ENCODE measurements around the gene SLC25A3.
"Not testable (repeated sequence)": the region's sequence is repeated elsewhere in the genome, so short reads cannot be mapped to it uniquely, and the experiment has no call there.

The SLC25A3 gene

DNA sequence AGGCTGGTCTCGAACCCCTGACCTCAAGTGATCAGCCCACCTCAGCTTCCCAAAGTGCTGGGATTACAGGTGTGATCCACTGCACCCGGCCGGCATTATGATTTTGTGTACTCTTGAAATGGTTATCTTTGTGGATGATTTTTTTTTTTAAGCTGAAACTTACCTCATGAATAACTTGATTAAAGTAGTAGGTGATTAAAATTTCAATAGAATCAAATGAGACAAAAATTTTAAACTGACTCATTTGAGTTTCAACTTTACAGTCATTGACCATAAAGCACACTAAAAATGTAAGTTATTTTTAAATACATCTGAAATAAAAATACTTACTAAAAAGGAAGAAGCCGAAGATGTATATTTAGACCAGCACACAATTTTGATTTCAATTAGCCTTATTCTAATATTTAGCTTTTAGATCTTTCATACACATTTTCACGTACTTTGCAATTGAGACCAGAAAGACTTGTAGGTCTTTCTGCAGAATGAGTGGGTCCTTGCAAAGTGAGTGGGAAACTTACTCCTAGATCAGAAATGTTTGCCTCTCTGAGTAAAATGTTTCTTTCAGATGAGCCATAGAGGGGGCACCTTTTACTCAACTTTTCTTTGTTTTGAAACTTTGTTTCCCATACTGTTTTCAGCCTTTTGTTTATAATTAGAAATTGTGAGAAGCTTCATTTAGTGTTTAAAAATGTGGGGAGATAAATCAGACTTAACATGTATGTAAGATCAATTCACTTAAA lies 43.9 kb upstream of the SLC25A3 start:
- Histone ChIP-seq H3K4me2 (ENCODE audit: low read depth, low read length, poor library complexity, severe bottlenecking) (no peak overlapping the region), H4K20me1 (ENCODE audit: insufficient read depth, low read length, poor library complexity, severe bottlenecking) (peaks cover 14% of the 10 kb centered on the region), H3K79me2 (ENCODE audit: insufficient read depth, low read length) (peaks cover 11% of the 10 kb centered on the region; the same call in 1 of the 2 replicates), H2AFZ (ENCODE audit: low read length) (no peak overlapping the region), H3K27me3 (ENCODE audit: insufficient read depth, low read length, poor library complexity, severe bottlenecking) (no peaks in the 10 kb centered on the region), H3K4me3 (ENCODE audit: low read length, poor library complexity, severe bottlenecking) (no peak overlapping the region), H3K9me3 (ENCODE audit: insufficient read depth, low read depth, low read length) (no peaks in the 10 kb centered on the region), H3K9me2 (replicated peaks; ENCODE audit: low read depth, low read length) (no peaks in the 10 kb centered on the region), H3K36me3 (ENCODE audit: insufficient read depth, low read length) (peaks cover 77% of the 10 kb centered on the region), H3F3A (ENCODE audit: low read depth) (no peaks in the 10 kb centered on the region), H3K4me1 (ENCODE audit: insufficient read depth, low read length, poor library complexity, severe bottlenecking) (no peaks in the 10 kb centered on the region), H3K9ac (ENCODE audit: low read depth, low read length, poor library complexity, severe bottlenecking) (no peak overlapping the region)
- TF ChIP-seq EZH2phosphoT487 (IDR thresholded peaks at IDR 0.05; ENCODE audit: borderline replicate concordance): no peak
- TF ChIP-seq, protein P1, sequence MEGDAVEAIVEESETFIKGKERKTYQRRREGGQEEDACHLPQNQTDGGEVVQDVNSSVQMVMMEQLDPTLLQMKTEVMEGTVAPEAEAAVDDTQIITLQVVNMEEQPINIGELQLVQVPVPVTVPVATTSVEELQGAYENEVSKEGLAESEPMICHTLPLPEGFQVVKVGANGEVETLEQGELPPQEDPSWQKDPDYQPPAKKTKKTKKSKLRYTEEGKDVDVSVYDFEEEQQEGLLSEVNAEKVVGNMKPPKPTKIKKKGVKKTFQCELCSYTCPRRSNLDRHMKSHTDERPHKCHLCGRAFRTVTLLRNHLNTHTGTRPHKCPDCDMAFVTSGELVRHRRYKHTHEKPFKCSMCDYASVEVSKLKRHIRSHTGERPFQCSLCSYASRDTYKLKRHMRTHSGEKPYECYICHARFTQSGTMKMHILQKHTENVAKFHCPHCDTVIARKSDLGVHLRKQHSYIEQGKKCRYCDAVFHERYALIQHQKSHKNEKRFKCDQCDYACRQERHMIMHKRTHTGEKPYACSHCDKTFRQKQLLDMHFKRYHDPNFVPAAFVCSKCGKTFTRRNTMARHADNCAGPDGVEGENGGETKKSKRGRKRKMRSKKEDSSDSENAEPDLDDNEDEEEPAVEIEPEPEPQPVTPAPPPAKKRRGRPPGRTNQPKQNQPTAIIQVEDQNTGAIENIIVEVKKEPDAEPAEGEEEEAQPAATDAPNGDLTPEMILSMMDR (conservative IDR thresholded peaks at IDR 0.05; ENCODE audit: low read length): no peak

DNA sequence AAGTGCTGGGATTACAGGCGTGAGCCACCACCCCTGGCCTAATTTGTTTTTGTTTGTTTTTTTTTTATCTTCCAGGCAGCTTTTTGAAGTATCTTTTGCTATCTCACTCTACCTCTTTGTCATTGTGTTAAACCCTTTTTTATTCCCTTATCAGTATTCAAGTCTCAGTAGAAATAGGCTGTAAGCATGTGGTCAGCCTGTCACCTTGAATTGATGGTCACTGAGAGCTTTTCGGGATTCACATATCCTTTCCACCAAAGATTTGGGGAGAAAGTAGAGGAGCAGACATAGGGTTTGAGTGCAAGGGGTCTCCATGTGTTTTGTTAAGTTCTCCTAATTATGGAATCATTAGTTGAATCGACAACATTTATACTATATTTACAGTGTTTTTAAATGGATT lies 41.7 kb upstream of the SLC25A3 start:
- peaks cover 55% of the 10 kb centered on the region for H3K36me3 ChIP-seq (ENCODE audit: insufficient read depth, low read length)
- no peak overlapping the region for H2AFZ ChIP-seq (ENCODE audit: low read length)
- H4K20me1 ChIP-seq (ENCODE audit: insufficient read depth, low read length, poor library complexity, severe bottlenecking): peaks cover 10% of the 10 kb centered on the region
- no peaks in the 10 kb centered on the region for H3K9me2 ChIP-seq (replicated peaks; ENCODE audit: low read depth, low read length)
- H3K9ac ChIP-seq (ENCODE audit: low read depth, low read length, poor library complexity, severe bottlenecking): no peak overlapping the region
- TF ChIP-seq EZH2phosphoT487 (IDR thresholded peaks at IDR 0.05; ENCODE audit: borderline replicate concordance): no peak
- TF ChIP-seq, protein P1 (conservative IDR thresholded peaks at IDR 0.05; ENCODE audit: low read length): no peak
- H3K4me3 ChIP-seq (ENCODE audit: low read length, poor library complexity, severe bottlenecking): no peak overlapping the region
- H3K4me2 ChIP-seq (ENCODE audit: low read depth, low read length, poor library complexity, severe bottlenecking): no peak overlapping the region
- no peaks in the 10 kb centered on the region for H3K4me1 ChIP-seq (ENCODE audit: insufficient read depth, low read length, poor library complexity, severe bottlenecking)
- no peaks in the 10 kb centered on the region for H3K27me3 ChIP-seq (ENCODE audit: insufficient read depth, low read length, poor library complexity, severe bottlenecking)
- H3F3A ChIP-seq (ENCODE audit: low read depth): no peaks in the 10 kb centered on the region
- H3K9me3 ChIP-seq (ENCODE audit: insufficient read depth, low read depth, low read length): no peaks in the 10 kb centered on the region
- 0 out of 2 replicates have a peak, but pooled peaks cover 4% of the 10 kb centered on the region for H3K79me2 ChIP-seq (ENCODE audit: insufficient read depth, low read length)

DNA sequence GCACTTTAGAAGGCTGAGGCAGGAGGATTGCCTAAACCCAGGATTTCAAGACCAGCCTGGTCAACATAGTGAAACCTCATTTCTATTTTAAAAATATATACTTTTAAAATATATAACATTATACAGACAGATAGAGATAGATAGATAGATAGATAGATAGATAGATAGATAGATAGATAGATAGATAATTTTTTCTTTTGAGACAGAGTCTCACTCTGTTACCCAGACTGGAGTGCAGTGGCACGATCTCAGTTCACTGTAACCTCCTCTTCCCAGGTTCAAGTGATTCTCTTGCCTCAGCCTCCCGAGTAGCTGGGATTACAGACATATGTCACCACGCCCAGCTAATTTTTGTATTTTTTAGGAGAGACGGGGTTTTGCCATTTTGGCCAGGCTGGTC lies 35.4 kb upstream of the SLC25A3 start:
- not testable (repeated sequence) for H3K27me3 ChIP-seq (ENCODE audit: insufficient read depth, low read length, poor library complexity, severe bottlenecking); H3K36me3 ChIP-seq (ENCODE audit: insufficient read depth, low read length); H3F3A ChIP-seq (ENCODE audit: low read depth); H3K9me2 ChIP-seq (replicated peaks; ENCODE audit: low read depth, low read length); H3K79me2 ChIP-seq (ENCODE audit: insufficient read depth, low read length); H3K4me2 ChIP-seq (ENCODE audit: low read depth, low read length, poor library complexity, severe bottlenecking); H3K9ac ChIP-seq (ENCODE audit: low read depth, low read length, poor library complexity, severe bottlenecking); H2AFZ ChIP-seq (ENCODE audit: low read length); H3K4me1 ChIP-seq (ENCODE audit: insufficient read depth, low read length, poor library complexity, severe bottlenecking); H4K20me1 ChIP-seq (ENCODE audit: insufficient read depth, low read length, poor library complexity, severe bottlenecking); H3K9me3 ChIP-seq (ENCODE audit: insufficient read depth, low read depth, low read length); H3K4me3 ChIP-seq (ENCODE audit: low read length, poor library complexity, severe bottlenecking)

DNA sequence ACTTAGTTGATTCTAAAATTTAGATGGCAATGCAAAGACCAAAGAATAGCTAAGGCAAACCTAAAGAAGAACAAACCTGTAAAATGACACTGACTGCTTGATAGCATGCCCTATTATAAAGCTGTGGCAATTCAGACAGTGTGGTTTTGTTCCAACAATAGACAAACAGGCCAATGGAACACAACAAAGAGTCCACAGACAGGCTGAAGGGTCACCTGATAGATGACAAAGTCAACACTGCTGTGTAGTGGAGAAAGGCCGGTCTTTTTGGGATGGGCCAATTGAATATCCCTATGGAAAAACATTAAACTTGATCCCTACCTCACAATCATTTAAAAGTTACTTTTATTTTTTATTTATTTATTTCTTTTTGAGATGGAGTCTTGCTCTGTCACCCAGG lies 33.8 kb upstream of the SLC25A3 start:
- no peak overlapping the region for H2AFZ ChIP-seq (ENCODE audit: low read length)
- H3K36me3 ChIP-seq (ENCODE audit: insufficient read depth, low read length): no peaks in the 10 kb centered on the region
- no peak overlapping the region for H3K4me2 ChIP-seq (ENCODE audit: low read depth, low read length, poor library complexity, severe bottlenecking)
- no peak overlapping the region for H3K9ac ChIP-seq (ENCODE audit: low read depth, low read length, poor library complexity, severe bottlenecking)
- no peak for TF ChIP-seq EZH2phosphoT487 (IDR thresholded peaks at IDR 0.05; ENCODE audit: borderline replicate concordance)
- TF ChIP-seq, protein P1 (conservative IDR thresholded peaks at IDR 0.05; ENCODE audit: low read length): no peak
- no peaks in the 10 kb centered on the region for H3K79me2 ChIP-seq (ENCODE audit: insufficient read depth, low read length)
- H3K9me3 ChIP-seq (ENCODE audit: insufficient read depth, low read depth, low read length): no peaks in the 10 kb centered on the region
- no peaks in the 10 kb centered on the region for H3K4me1 ChIP-seq (ENCODE audit: insufficient read depth, low read length, poor library complexity, severe bottlenecking)
- H3K27me3 ChIP-seq (ENCODE audit: insufficient read depth, low read length, poor library complexity, severe bottlenecking): no peaks in the 10 kb centered on the region
- H4K20me1 ChIP-seq (ENCODE audit: insufficient read depth, low read length, poor library complexity, severe bottlenecking): no peaks in the 10 kb centered on the region
- H3F3A ChIP-seq (ENCODE audit: low read depth): no peaks in the 10 kb centered on the region
- H3K4me3 ChIP-seq (ENCODE audit: low read length, poor library complexity, severe bottlenecking): no peak overlapping the region
- no peaks in the 10 kb centered on the region for H3K9me2 ChIP-seq (replicated peaks; ENCODE audit: low read depth, low read length)
